ENCODE data around the gene HPS5.
"Not testable (repeated sequence)": the region's sequence is repeated elsewhere in the genome, so short reads cannot be mapped to it uniquely, and the experiment has no call there.

The HPS5 gene

GRCh38 chr11:18321969-18322711 is at the start of gene HPS5, which contains the start of gene GTF2H1:
HPS5 (minus strand) TSS chr11:18322140; CDS start chr11:18317858, 4,282 bp downstream.
GTF2H1 (plus strand) TSS chr11:18322567; CDS start chr11:18333075, 10,508 bp downstream.
- DNase-seq (ENCODE audit: low spot score): peak; percentile 96

- no peak for DNase-seq (ENCODE audit: low spot score)
These were observed 49.3 kb upstream of the HPS5 start for GRCh38 chr11:18371279-18371678.

GRCh38 chr11:18369398-18369797 is 47.5 kb upstream of the HPS5 start:
- no peak for DNase-seq (ENCODE audit: low spot score)

GRCh38 chr11:18368221-18368620 is 46.3 kb upstream of the HPS5 start:
- DNase-seq (ENCODE audit: low spot score): no peak

- DNase-seq (ENCODE audit: low spot score): no peak
These were observed 45.5 kb upstream of the HPS5 start for GRCh38 chr11:18367431-18367830.

- no peak for DNase-seq (ENCODE audit: low spot score)
These were observed 44.3 kb upstream of the HPS5 start for GRCh38 chr11:18366286-18366685.

- DNase-seq (ENCODE audit: low spot score): no peak
These were observed 43.8 kb upstream of the HPS5 start for GRCh38 chr11:18365741-18366140.

GRCh38 chr11:18364495-18365073 is 42.6 kb upstream of the HPS5 start:
- no peak for DNase-seq (ENCODE audit: low spot score)

- no peak for DNase-seq (ENCODE audit: low spot score)
These were observed 39.2 kb upstream of the HPS5 start for GRCh38 chr11:18361154-18361553.

- DNase-seq (ENCODE audit: low spot score): no peak
These were observed 36.7 kb upstream of the HPS5 start for GRCh38 chr11:18358646-18359045.

GRCh38 chr11:18352581-18352980 is 30.6 kb upstream of the HPS5 start:
- DNase-seq (ENCODE audit: low spot score): no peak

- DNase-seq (ENCODE audit: low spot score): no peak
These were observed 25.7 kb upstream of the HPS5 start for GRCh38 chr11:18347471-18348125.

- peak; percentile 6 for DNase-seq (ENCODE audit: low spot score)
These were observed 11.0 kb upstream of the HPS5 start for GRCh38 chr11:18332891-18333290.

GRCh38 chr11:18332302-18332701 is 10.4 kb upstream of the HPS5 start:
- DNase-seq (ENCODE audit: low spot score): peak; percentile 34

GRCh38 chr11:18330921-18331320 is 9.0 kb upstream of the HPS5 start:
- no peak for DNase-seq (ENCODE audit: low spot score)

- DNase-seq (ENCODE audit: low spot score): no peak
These were observed 7.4 kb upstream of the HPS5 start for GRCh38 chr11:18329196-18329870.

- no peak for DNase-seq (ENCODE audit: low spot score)
These were observed 2.4 kb upstream of the HPS5 start for GRCh38 chr11:18324381-18324780.

GRCh38 chr11:18323881-18324280 is 1.9 kb upstream of the HPS5 start:
- not testable (repeated sequence) for DNase-seq (ENCODE audit: low spot score)

GRCh38 chr11:18322818-18323570 is 1.1 kb upstream of the HPS5 start:
- no peak for DNase-seq (ENCODE audit: low spot score)

GRCh38 chr11:18321578-18321968 is 367 bp downstream of the HPS5 start:
- DNase-seq (ENCODE audit: low spot score): no peak

- DNase-seq (ENCODE audit: low spot score): no peak
These were observed 1.3 kb downstream of the HPS5 start for GRCh38 chr11:18320617-18321016.

GRCh38 chr11:18319914-18320313 is 2.0 kb downstream of the HPS5 start:
- no peak for DNase-seq (ENCODE audit: low spot score)

All from CD4-positive, alpha-beta T cell treated with Interleukin-6 at 100 ng/mL for 8 hours (primary cell).